Neural cell (in vitro differentiated cells): Measurements from ENCODE around the gene IFNLR1.

Experiments used
- RAD21 ChIP-seq: fragments of 450-650 bp; conservative IDR thresholded peaks from 2 replicates; pipeline ENCODE4 v1.6.1; 2014; ENCODE audit warnings: antibody characterized with exemption, mild to moderate bottlenecking, moderate library complexity
- TF ChIP-seq, protein P1 (sequence below): fragments of 450-650 bp; IDR thresholded peaks from 2 replicates; pipeline ENCODE4 v1.5.1; 2014; ENCODE audit warnings: antibody characterized with exemption, mild to moderate bottlenecking, moderate library complexity; ENCODE audit not compliant: poor library complexity, severe bottlenecking

DNA sequence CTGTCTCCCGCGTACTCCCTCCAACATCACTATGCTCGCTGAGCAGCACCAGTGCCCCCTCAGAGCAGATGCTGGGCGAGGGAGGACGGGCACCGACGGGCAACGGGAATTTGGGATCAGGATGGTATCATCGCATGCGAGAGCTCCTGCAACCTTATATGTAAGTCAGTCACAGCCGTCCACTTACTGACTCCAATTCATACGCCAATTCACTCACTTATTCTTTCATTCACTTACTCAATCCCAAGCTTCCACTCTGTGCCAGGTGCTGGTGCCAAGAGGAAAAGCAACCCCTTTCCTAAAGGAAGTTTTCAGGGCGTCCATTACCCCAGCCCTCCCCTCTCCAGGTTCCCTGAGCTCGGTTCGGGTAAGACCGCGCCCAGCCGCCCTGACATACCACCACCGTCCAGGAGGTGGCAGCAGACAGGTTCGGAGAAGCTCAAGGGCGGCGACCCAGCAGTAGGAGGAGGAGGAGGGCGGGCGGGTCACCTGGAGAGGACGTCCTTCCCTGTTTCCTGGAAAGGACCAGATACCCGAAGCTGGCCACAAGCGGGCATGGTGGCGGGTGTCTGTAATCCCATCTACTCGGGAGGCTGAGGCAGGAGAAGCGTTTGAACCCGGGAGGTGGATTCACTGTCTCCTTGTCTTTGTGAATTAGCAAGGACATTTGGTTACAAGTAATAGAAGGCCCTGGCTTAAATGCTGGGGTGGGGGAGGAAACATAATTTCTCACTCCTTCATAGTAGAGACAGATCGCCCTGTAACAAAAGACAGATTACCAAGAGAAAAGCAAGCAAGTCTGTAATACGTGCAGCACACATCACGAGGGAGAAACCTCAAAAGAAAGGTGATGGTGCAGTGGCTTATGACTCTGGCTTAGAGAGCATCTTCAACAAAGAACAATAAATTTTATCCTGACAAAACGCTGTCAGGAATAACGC is 36.6 kb downstream of the IFNLR1 start:
- peak; percentile 61 for TF ChIP-seq RAD21
- TF ChIP-seq, protein P1, sequence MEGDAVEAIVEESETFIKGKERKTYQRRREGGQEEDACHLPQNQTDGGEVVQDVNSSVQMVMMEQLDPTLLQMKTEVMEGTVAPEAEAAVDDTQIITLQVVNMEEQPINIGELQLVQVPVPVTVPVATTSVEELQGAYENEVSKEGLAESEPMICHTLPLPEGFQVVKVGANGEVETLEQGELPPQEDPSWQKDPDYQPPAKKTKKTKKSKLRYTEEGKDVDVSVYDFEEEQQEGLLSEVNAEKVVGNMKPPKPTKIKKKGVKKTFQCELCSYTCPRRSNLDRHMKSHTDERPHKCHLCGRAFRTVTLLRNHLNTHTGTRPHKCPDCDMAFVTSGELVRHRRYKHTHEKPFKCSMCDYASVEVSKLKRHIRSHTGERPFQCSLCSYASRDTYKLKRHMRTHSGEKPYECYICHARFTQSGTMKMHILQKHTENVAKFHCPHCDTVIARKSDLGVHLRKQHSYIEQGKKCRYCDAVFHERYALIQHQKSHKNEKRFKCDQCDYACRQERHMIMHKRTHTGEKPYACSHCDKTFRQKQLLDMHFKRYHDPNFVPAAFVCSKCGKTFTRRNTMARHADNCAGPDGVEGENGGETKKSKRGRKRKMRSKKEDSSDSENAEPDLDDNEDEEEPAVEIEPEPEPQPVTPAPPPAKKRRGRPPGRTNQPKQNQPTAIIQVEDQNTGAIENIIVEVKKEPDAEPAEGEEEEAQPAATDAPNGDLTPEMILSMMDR: peak; percentile 81
